Stimulated activated CD4-positive, alpha-beta T cell treated with anti-CD3 and anti-CD28 coated beads, Interleukin-4, amount 100 ng/mL, for 4 hours (primary cell): ENCODE results near the gene SFTPD.

Experiments
- DNase-seq, 2 experiments: peaks; one replicate each; pipeline ENCODE4 v3.0.0-alpha.2; 2020

The SFTPD gene

DNA sequence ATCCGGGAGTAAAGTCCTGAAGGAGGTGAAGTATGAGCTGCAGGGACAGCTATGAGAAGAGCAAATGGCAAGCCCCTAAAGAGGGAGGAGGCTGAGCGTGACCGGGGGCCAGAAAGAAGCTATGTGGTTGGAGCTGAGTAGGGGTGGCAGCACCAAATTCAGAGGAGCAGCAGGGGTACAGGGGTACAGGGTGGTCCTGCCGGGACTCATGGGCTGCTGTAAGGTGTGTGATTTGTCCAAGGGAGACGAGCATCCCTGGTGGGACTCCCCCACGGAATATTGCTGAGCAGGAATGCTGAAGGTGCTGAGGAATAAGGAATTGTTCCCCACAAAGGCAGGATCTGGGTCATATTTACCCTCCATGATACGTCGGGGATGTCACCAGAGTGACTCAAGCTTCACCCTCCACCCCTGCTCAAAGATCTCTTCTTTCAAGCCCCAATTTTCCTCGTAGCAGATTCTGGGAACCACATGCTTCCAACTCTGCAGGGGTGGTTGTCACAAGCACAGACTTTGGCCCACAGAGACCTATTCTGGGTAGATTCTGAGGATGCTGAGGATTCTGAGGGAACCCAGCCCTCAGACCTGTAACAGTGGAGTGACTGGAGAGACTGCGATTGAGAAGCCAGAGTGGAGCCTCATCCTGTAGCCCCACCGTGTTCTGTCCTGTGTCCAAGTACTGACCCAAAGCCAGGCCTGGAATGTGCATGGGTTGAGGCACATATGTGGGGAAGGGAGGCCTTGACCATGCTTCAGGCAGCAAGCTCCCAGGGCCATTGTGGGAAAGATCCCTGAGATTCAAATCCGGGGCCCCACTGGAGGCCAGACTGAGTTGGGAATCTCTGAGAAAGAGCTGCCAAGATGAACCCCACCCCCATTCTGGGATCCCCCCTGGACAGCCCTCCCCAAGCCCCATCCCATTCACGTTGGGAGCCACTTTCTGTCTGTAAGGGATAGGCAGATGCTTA, 4.2 kb downstream of the SFTPD start:
- no peak for DNase-seq

DNA sequence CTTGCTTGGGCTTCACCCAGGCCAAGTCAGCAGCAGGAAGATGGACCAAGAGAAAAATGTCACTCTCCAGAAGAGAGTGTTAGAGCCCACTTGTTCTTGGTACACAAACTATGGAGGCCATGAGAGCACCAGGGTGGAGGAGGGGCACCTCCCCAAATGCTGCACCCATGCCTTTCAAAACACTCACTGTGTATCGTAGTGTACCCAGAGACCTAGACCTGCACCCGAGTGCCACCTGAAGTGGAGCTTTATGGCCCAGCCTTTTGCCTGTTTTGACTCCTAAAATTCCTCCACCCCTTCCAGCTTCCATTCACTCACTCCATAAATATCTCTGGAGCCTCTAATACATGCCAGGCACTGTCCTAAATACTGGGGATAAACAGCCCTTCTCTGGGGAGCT, 5.0 kb downstream of the SFTPD start:
- no peak for DNase-seq

DNA sequence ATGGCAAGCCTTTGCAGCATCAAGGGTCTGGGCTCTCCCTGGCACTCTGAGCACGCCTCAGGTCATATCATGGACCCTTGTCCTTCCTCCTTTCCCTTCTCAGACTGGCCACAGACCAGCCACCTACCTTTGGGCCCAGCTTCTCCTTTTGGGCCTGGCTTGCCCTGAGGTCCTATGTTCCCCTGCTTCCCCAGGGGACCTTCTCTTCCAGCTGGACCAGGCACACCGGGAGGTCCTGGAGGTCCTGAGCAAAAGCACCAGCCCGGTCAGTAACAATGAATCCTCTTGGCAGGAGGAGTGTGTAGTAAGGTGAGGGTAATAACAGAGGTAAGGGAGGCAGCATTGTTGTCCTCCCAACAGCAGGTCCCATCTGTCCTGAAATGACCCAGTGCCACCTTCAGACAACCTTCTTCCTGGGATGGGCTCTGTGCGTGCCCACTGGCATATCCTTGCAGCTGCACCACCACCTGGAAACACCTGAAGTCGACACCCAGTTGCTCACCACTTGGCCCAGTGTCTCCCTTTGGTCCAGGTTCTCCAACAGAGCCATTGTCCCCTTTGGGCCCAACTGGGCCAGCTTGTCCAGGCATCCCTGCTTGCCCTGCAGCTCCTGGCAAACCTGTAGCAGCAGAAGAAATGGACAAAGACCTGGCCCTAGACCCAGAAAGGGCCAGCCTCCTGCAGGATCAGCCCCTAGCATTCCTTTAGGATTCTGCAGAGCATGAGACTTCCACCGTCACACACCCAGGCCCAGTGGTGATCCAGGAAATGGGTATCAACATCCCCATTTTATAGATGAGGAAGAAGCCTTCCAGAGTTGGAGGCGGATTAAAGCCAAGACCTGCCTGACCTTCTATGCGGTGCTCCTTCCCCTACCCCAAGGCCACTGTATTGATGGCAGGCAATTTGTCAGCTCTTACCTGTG, 6.4 kb downstream of the SFTPD start:
- no peak for DNase-seq

DNA sequence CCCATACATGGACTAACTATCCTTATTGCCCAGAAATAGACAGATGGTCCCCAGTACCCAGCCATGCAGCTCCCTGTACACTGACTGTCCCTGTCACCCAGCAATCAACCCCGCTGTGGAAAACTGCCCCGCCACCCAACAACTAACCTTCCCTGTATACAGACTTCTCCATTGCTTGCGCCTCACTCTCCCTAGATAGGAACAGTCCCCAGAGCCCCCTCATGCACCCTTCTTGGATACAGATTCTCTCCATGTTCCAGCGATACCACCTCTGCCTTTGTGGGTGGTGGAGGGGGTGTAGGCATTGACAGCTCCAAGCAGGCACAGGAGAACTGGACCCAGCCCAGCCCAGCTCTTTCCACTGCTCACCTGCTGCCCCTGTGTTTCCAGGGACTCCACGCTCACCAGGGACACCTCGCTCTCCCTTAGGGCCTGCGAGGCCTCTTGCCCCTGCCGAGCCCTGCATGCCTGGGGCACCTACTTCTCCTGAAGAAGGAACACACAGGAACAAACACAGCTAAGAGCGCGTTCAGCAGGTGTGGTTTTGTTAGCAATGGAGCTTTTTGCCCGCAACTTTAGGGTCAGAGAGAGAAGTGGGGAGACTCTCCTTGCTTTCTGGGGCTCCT, 7.2 kb downstream of the SFTPD start:
- no peak for DNase-seq

DNA sequence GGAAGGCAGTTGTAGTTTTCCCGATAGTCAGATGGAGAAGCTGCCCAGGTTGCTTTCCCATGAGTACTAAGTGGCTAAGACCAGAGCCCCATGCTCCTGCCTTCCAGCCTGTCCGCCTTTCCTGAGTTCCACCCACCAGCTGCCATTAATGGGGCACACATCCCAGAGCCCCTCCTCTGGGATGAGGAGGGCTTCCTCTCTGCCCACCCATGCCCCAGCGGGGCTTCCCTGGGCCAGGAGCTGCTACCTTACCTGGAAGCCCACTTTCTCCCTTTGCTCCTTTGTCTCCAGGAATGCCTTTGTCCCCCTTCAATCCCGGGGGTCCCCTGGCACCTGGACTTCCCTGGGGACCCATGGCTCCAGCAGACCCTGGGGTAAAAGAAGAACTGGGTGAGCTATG, 7.8 kb downstream of the SFTPD start:
- DNase-seq: no peak

DNA sequence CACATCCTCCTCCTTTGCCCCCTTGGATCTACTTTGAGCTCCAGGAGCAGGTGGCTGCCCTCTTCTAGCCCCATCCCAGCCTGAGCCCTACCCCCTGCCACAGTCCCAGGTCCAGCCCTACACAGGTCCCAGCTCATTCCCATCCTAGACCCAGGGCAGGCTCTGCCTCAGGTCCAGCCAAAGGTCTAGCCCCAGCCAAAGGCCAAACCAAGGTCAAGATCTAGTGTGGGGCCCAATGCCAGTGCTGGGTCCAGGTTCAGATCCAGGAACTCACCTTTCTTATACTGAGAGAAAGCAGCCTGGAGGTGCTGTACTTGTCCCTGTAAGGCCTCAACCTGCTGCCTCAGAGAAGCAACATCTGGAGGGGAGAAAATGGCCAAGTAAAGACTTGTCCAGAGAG, 8.5 kb downstream of the SFTPD start:
- DNase-seq: no peak

DNA sequence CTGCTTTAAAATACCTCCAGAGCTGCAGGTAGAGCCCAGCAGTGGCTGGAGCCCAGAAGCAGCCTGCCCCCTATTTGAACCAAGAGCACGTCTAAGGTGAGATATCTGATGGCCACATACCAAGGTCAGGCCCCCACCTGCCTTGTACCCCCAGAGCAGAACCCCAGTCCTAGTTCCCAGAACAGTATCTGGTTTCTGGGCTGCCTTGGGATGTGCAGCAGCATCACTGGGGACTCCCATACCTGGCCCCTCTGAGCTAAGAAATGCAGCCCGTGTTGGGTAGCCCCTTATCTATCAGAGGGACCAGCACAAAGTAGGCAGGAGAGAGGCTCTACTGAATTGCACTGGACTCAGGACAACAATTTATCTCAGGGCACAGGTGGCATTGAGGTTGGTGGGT, 8.9 kb downstream of the SFTPD start:
- no peak for DNase-seq

DNA sequence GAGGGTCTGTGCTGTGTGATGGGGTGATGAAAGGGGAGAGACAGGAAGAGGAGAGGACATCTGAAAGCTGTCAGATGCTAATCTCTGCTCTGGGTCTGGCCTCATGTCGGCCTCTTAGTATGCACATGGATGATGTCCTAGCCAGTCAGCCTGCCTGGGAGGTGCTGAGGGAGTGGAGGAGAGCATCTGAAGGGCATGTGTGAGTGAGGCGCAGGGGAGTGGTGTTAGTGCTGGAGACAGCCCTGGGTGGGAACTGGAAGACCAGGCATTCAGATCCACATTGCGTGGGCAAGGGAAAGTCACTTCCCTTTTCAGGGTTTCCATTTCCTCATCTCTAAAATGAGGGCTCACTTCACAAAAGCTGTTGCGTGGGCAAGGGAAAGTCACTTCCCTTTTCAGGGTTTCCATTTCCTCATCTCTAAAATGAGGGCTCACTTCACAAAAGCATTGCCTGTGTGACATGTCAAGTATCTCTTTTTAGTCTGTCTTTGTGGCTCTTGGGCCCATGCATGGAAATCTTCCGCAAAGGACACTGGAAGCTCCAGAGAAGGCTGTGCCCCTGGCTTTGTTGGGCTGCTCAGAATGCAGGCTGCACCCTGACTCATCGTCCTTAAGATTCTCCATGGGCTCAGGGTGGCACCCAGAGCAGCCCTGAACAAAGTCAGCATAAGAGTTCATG, 10.0 kb downstream of the SFTPD start:
- DNase-seq: peak in 1 of 2 experiments; percentile 10

DNA sequence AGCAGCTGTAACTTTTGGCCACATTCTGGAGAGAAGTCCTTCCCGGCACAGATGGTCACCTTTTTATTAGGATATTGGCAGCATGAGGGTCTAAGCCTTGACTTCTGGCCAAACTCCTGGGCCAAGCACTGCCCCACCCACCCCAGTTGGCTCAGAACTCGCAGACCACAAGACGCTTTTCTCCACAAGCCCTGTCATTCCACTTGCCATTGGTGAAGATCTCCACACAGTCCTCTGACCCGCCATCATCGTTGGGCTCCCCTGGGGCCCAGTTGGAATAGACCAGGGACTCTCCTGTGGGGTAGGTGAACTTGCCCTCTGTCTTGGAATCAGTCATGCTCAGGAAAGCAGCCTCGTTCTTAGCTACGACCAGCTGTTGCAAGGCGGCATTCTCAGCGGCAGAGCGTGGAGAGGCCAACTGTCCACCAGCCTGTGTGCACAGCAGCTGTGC, 11.2 kb downstream of the SFTPD start:
- DNase-seq: no peak

DNA sequence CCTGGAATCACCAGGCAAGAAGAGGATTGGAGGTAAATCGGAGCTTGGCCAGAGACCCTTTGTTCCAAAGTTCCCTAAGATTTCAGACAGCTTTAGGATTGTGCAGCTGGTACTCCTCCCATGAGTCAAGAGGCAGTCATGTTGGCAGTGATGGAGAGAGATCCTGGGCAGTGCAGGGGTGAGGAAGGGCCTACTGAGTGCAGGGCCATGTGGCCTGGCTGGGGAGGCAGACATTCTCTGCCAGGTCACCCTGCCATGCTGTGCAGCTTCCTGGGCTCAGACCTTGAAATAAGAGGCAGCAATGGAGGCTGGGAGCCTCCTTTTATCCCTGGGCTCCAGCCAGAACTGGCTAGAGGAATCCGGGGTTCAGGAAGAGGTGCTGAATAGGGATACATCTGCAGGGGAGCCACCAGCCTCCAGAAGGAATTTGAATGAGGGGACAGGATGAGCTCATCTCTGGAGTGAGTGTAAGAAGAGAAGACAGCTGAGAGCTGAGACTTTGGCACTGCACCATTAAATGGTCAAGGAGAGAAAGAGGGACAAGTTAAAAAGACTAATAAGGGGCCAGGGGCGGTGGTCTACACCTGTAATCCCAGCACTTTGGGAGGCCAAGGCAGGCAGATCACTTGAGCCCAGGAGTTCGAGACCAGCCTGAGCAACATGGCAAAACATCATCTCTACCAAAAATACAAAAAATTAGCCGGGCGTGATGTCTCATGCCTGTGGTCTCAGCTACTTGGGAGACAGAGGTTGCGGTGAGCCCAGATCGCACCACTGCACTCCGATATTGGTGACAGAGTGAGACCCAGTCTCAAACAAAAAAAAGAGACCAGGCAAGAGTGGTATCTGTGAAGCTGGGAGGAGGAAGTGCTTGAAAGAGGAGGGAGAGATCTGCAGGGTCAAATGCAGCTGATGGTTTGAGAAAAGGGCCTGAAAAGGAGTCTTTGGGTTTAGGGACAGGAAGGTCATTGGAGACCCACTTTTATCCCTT, 12.0 kb downstream of the SFTPD start:
- DNase-seq: no peak

DNA sequence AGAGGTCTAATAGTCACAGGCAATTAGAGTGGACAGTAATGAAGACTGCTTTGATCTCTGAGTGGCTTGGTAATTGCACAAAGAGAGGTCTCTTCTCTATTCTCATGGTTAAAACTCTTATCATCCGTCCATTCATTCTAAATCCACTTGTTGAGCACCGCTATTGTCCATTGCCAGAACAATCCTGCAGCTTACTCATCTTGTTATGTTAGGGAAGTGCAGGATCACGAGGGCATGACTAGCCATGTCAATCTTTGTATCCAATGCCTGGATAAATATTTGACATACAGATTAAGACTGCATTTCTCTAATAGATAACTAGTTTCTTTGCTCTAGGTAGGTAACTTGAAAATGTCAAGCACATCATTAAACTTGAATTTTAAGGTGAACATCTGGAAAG, 14.9 kb downstream of the SFTPD start:
- no peak for DNase-seq

DNA sequence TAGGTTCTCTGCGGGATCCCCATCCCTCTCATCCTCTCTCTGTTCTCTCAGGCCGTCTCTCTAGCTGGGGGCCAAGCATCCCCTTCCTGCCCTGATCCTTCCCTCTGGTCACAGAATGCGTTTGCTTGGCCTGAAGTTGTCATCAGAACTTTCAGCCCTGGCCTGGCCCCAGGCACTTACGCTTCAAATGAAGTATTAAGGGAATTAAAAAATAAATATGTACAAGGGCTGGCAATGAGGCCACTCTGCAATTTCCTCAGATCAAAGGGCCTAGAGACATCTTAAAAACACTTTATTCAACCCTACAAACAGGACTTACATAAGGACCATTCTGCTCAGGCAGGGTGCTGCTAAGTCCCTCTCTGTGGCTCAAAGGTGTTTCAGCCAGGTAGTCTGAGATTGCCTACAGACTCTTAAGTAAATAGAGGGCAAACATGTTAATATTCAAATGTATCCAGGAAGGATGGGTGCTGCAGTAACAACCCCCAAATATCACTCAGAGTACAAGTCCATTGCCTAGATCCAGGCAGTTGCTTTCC, 16.0 kb downstream of the SFTPD start:
- DNase-seq: no peak

DNA sequence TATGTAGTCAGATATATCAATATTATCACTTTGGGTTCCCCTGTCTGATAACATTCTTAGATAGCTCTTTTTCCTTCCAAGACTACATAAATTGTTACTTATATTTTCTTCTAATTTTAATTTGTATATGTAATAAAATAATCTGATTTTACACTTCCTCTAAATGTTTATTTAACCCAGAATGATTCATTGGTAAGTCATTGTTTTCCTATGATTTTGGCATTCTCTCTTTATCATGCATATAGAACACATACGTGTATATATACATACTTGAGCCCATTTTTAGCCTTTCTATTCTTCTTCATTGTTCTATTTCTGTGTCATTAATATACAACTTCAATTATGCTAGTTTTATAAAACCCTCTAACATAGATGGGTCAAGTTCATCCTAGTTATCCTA, 16.6 kb downstream of the SFTPD start:
- no peak for DNase-seq

DNA sequence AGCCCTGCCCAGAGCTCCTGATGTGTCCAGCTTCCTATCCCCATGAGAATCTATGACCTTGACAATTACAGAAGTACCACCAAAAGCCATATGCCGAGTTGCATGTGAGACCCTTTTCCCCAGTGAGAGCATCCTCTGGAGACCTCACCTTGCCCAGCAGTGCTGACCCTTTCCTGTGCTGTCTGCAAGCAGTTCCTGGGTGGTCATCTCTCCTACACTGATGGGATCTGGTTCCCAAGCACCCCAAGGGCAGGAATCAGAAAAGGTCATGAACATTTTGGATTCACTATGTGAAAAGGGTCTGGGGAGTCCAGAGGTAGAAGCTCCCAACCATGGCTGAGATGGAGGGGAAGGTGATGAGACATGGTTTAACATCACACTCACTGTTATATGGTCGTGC, 18.2 kb downstream of the SFTPD start:
- DNase-seq: no peak

DNA sequence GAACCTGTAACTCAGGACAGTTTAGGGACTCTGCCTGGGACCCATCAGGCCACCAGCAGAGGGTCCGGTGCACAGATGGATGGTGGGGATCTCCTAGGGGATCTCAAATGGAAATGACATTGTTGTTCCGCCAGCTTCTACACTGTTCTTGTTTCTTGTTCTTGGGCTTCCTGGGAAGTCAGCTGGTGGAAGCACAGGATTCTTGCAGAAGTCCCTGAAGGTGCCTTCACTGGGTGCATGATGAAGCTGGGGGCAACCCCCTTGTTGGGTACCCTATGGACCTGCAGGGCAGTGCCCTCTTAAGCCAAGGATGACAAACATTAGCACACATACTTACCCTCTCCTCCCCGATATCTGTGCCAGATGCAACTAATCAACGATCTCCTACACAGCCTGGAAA, 18.6 kb downstream of the SFTPD start:
- DNase-seq: no peak

DNA sequence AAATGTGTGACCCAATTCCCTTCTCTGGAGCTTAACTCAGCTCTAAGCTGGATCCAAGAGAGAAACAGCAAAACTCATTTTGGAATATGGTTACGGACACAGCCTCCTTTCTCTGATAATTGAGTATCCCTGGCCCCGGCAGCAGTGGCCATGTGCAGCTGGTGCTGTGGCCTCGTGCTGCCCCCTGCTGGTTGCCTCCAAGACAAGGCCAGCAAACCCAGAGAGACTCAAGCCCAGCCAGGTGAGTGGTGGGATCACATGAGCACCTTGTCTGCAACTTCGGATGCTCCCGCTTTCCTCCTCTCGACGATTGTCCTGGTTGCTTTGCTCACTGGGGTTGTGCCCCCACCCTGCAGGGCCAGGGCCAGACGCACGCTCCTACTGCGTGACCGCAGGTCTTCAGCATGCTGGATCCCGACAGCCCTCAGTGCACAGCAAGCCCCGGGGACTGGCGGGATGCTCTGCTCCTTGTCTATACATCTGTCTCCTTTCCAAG, 19.4 kb downstream of the SFTPD start:
- DNase-seq: peak; percentile 65 to 79

DNA sequence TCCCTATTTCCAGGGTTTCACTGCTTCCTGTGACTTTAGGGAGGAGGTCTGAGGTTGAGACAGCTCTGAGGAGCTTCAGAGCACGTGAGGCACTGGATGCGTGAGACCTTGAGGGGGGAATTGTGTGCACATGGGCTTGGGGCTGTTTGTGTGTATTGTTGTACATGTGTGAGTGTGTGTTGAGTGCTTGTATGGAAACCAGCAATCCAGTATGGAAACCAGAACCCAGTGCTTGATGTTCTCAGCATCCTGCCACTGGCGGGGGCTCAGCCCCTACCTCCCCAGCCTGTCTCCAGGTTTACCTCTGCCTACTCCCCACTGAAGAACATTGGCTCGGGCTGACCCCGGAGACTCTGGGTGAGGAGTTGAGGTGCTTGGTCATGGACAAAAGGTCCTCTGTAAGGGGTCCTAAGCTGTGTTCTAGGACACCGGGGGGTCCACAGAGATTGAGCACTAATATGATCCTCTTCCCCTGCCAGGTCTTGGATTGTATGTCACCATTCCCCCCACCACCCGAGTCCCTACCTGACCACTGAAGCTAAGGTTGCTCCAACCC, 20.8 kb downstream of the SFTPD start:
- no peak for DNase-seq

DNA sequence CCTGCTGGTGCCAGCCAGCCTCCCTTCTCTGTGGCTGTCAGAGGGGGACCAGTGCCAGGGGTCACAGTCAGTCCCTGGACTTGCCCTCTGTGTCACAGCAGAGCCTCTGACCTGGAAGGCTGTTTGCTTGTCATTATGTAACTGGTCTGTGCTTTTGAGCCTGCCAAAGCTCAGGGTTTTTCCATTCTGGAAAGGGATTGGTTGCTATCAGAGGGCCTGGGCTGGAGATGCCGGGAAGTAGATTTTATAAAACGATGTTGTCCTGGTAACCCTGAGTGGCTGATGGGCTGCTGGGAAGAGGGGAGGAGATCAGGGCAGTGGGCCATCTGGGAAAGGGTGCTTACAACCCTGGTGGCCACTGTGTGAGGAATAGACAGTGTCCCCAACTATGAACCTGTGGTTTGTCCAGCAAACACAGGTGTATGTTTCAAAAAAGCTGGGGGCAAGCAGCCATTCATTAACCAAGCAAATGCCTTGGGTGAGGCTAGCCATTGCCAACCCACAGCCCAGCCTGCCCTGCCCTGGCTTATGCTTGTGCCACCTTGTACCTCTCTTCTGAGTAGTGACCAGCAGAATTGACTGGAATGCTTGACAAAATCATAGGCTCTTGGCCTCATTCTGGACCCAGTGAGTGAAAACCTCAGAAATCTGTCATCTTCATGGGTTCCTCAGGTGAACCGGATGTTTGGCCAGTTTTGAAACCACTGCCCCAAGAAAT, 21.6 kb downstream of the SFTPD start:
- no peak for DNase-seq

DNA sequence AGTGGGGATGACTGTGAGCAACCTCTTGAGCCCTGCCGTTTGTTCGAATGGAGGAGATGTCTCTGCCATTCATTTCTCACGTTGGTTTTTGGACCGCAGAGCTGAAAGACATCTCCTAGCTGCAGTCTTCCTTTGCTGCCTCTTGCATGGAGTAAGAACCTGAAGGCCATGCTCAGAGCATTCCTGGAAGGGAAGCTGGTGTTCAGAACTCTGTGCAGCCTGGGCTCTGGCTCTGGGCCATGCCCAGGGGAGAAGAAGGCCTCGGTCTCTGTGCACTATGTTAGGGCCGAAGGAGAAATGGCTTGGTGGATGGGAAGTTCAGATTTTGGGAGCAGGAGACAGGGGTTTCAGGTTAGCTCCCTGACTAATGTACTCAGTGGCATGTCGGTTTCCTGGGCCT, 22.9 kb downstream of the SFTPD start:
- DNase-seq: no peak

DNA sequence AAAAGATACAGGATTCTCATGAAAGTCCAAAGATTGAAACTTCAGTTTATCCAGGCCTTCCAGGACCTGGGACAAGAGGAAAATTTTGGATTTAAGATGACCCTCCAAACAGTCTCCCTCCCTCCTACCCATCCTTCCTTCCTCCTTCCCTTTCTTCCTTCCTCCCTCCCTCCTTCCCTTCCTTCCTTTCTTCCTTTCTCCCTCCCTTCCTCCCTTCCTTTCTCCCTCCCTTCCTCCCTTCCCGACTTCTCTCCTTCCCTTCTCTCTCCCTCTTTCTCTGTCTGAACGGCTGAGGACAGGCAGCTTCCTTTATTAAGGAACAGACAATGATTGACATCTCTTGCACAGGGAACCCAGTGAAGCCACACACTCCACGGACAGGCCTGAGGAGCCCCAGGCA, 23.3 kb downstream of the SFTPD start:
- DNase-seq: no peak
